ENCODE results near the gene NGDN. TPM values are rescaled to one million over a fixed set of nuclear protein-coding genes. Genes with fewer than 3 reads are reported as not detected.

NGDN gene
- total and polyA plus RNA-seq, 2 of the 4 experiments (the other 2 are of a cell fraction): 48.1 to 49.8 TPM

- Histone ChIP-seq H2AK9ac (replicated peaks; ENCODE audit: low read depth, low read length, poor library complexity) (no peak overlapping the region), H3K56ac (ENCODE audit: extremely low read depth, insufficient read depth, low read length) (no peak overlapping the region), H3K4me2 (ENCODE audit: low read depth, low read length) (no peak overlapping the region), H3K4me1 (ENCODE audit: control insufficient read depth, insufficient read depth, low read length) (no peaks in the 10 kb centered on the region), H3K4me3 (ENCODE audit: insufficient read depth, low read depth, low read length) (no peak overlapping the region), H3K23ac (ENCODE audit: low read depth, low read length) (no peak overlapping the region), H2AK5ac (ENCODE audit: low read depth, low read length) (no peak overlapping the region), H3K9me1 (ENCODE audit: insufficient read depth, low read length) (no peaks in the 10 kb centered on the region; the same call in 1 of the 2 replicates), H3K4ac (ENCODE audit: low read depth, low read length) (no peak overlapping the region), H3K36me3 (ENCODE audit: control insufficient read depth, insufficient read depth, low read length) (no peaks in the 10 kb centered on the region), H4K5ac (ENCODE audit: low read depth, low read length) (no peak overlapping the region), H2BK120ac (ENCODE audit: low read depth, low read length) (no peak overlapping the region), H2BK15ac (ENCODE audit: low read depth, low read length) (no peak overlapping the region), H2AFZ (replicated peaks; ENCODE audit: low read length, poor library complexity) (no peak overlapping the region), H2BK5ac (ENCODE audit: low read depth, low read length, poor library complexity, severe bottlenecking) (no peak overlapping the region), H3K18ac (ENCODE audit: low read depth, low read length) (no peak overlapping the region), H3K27me3 (ENCODE audit: control insufficient read depth, insufficient read depth, low read length) (peaks cover 26% of the 10 kb centered on the region), H3K9ac (ENCODE audit: low read depth, low read length) (no peak overlapping the region), H4K91ac (ENCODE audit: insufficient read depth, low read depth, low read length) (no peak overlapping the region), H3K27ac (ENCODE audit: insufficient read depth, low read length) (no peak overlapping the region), H3K79me1 (ENCODE audit: low read depth in 1 of 2, low read length in 2 of 2) (no peaks in the 10 kb centered on the region), H4K20me1 (ENCODE audit: insufficient read depth, low read length) (no peaks in the 10 kb centered on the region), H3K9me3 (ENCODE audit: control insufficient read depth, insufficient read depth, low read length) (no peaks in the 10 kb centered on the region), H2BK20ac (ENCODE audit: low read depth, low read length) (no peak overlapping the region), H4K8ac (ENCODE audit: low read depth in 2 of 2, low read length in 2 of 2) (no peak overlapping the region), H3K14ac (replicated peaks; ENCODE audit: low read depth, low read length) (no peak overlapping the region)
- in situ Hi-C loops (cut with MboI; ENCODE audit: low sequenced_read_pairs): no loop called here
- dilution Hi-C loops (cut with HindIII; ENCODE audit: low sequenced_read_pairs, unreplicated experiment): no loop called here
- TF ChIP-seq MAZ (IDR thresholded peaks at IDR 0.05; ENCODE audit: borderline replicate concordance, low read depth, low read length): no peak
- no peak for TF ChIP-seq FOS (IDR thresholded peaks at IDR 0.05; ENCODE audit: low read depth, low read length)
- no peak for TF ChIP-seq RCOR1 (IDR thresholded peaks at IDR 0.05; ENCODE audit: insufficient replicate concordance, low read length)
- no peak for TF ChIP-seq USF2 (IDR thresholded peaks at IDR 0.05; ENCODE audit: low read depth, low read length)
- no peak for TF ChIP-seq CTCF (conservative IDR thresholded peaks at IDR 0.05; ENCODE audit: low read depth, low read length)
- no peak for TF ChIP-seq NFE2L2 (IDR thresholded peaks at IDR 0.05; ENCODE audit: low read depth, low read length)
- TF ChIP-seq SMC3 (IDR thresholded peaks at IDR 0.05; ENCODE audit: low read depth, low read length): no peak
- no peak for TF ChIP-seq MXI1 (IDR thresholded peaks at IDR 0.05; ENCODE audit: borderline replicate concordance, low read depth, low read length)
- TF ChIP-seq MAFK (IDR thresholded peaks at IDR 0.05; ENCODE audit: low read depth, low read length): no peak
- TF ChIP-seq RAD21 (IDR thresholded peaks at IDR 0.05; ENCODE audit: low read length): no peak
- TF ChIP-seq RFX5 (IDR thresholded peaks at IDR 0.05; ENCODE audit: low read depth, low read length): no peak
- TF ChIP-seq CHD1 (IDR thresholded peaks at IDR 0.05; ENCODE audit: low read depth, low read length): no peak
- no peak for TF ChIP-seq BHLHE40 (IDR thresholded peaks at IDR 0.05; ENCODE audit: low read depth, low read length)
- TF ChIP-seq ELK1 (IDR thresholded peaks at IDR 0.05; ENCODE audit: borderline replicate concordance, low read depth, low read length): no peak
- no peak for TF ChIP-seq CEBPB (IDR thresholded peaks at IDR 0.05; ENCODE audit: low read depth, low read length)
- no peak for TF ChIP-seq POLR2A (IDR thresholded peaks at IDR 0.05; ENCODE audit: low read depth, low read length)
- POLR2A ChIA-PET (ENCODE audit: unreplicated experiment): no interaction called here
- 55% methylated on average over 2 of the region's 10 CpGs; no CpG with 5 or more reads in 1 of the 2 experiments for WGBS, 2 experiments (ENCODE audit: extremely low coverage in 2 of 2, insufficient read length in 1 of 2)
- no peak for DNase-seq
- no peak for ATAC-seq (ENCODE audit: low read depth)
- intact Hi-C loops (cut with micrococcal nuclease): no loop called here
- BruUV-seq (replicated peaks): no TSS peak
- CTCF ChIA-PET: no interaction called here
These were observed 36.0 kb upstream of the NGDN start for GRCh38 chr14:23433457-23433856.

Measured in IMR-90 (cell line).